GM12891 (cell line): ENCODE measurements around the gene KDM4B.

ENCODE experiments used
- DNase-seq: peaks from one replicate; pipeline ENCODE4 v3.0.0; 2011; ENCODE audit warnings: low spot score; ENCODE audit not compliant: insufficient read length
- FAIRE-seq: peaks from 2 replicates; lab custom pipeline; 2011; peaks lifted over from hg19 to GRCh38; lab: Jason Lieb, UNC
- PAX5 ChIP-seq: IDR thresholded peaks from 2 replicates; pipeline ENCODE4 v1.6.1; 2011; ENCODE audit warnings: low read length, moderate library complexity, mild to moderate bottlenecking; ENCODE audit not compliant: insufficient read depth, severe bottlenecking
- POLR2A ChIP-seq: IDR thresholded peaks from 2 replicates; pipeline ENCODE4 v1.6.1; 2011; ENCODE audit warnings: low read depth, low read length, control low read depth
- POLR2AphosphoS5 ChIP-seq: IDR thresholded peaks from 2 replicates; pipeline ENCODE4 v1.6.1; 2011; ENCODE audit warnings: low read depth, low read length, control low read depth
- POU2F2 ChIP-seq: IDR thresholded peaks from 2 replicates; pipeline ENCODE4 v1.6.1; 2011; ENCODE audit warnings: low read depth, mild to moderate bottlenecking, control low read depth, low read length, moderate library complexity
- SPI1 ChIP-seq: IDR thresholded peaks from 2 replicates; pipeline ENCODE4 v1.6.1; 2011; ENCODE audit warnings: low read depth, low read length, control low read depth
- TAF1 ChIP-seq: IDR thresholded peaks from 2 replicates; pipeline ENCODE4 v1.6.1; 2011; ENCODE audit warnings: low read depth, low read length, control low read depth

KDM4B gene

DNA sequence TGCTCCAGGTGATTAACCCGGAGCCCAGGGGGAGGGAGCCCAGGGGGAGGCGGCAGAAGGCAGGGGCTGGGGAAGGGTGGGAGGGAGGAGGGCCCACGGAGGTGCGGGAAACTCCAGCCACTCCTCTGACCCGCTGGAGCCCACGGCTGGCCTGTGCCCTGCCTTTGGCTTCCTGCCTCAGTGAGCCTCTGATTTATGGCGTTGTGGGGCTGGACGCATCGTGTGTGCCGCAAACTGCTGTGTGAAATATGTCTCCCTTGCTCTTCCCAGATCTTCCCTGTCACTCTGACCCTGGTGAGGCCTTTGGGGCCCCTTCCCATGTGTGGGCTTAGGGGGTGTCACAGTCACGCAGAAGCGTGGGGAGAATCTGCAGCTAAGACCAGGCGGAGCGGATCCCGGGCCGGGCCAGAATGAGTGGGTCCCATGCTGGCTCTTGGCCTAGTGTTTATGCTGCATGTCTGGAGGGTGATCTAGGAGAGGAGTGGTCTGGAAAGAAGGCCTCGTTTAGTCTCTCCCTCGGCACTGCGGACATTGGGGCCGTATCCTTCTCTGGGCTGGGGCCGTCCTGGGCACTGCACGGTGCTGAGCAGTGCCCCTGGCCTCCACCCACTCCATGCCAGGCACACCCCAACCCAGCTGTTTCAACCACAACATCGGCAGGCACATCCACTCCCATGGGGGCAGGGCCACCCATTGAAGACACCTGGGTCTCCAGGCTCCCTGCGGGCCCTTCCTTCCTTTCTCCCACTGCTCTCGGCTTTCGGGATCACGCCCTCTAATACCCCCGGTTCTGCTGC is 123.0 kb downstream of the KDM4B start:
- DNase-seq = no peak
- TF ChIP-seq POLR2A = no peak
- no peak for TF ChIP-seq TAF1
- no peak for FAIRE-seq

DNA sequence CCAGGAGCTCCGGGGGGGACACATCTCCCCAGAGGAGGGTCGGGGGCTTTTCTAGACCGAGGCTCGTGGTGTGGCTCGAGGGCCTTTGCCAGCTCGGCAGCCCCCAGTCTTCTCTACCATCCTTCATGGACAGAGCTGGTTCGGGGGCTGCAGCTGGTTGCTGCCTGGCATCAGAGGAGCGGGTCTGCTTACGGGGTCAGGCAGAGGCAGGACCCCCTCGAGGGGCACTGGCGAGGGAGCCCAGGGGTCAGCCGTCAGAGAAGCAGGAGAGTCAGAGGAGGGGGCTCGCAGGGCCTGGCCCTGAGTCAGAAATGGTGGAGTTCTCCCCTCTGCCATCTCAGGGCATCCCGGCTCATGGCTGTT is 123.5 kb downstream of the KDM4B start:
- no peak for DNase-seq
- FAIRE-seq = no peak
- no peak for TF ChIP-seq SPI1
- no peak for TF ChIP-seq PAX5
- TF ChIP-seq POU2F2 = no peak
- TF ChIP-seq POLR2A = no peak
- TF ChIP-seq POLR2AphosphoS5 = no peak
- no peak for TF ChIP-seq TAF1

DNA sequence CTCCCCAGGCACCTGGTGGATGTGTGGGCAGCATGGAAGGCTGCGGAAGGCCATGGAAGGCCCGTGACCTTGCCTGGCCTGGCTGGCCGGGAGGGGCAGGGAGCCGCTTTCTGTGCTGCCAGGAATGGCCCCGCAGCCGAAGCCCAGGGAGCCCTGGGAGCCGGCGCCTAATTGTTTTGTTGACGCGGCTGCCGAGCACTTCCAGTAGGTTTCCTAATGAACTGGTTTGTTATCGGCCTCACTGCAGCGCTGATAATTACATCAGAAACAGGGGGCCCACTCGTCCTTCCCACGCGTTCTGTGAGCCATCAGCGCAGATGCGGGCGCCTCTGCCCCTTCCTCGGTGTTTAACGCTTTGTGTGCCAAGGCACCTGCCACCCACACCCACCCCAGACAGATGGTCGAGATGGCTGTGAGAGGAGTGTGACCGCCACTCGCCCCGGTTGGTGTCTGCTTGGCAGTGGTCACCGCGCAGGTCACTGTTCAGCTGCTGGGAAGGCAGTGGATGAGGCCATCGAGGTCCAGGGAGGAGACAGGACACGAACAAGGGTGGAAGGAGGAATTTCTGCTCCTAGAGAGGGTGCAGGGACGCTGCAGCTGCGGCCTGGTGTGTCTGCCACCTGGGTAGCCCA is 124.5 kb downstream of the KDM4B start:
- DNase-seq = no peak
- no peak for FAIRE-seq
- TF ChIP-seq TAF1 = no peak
- no peak for TF ChIP-seq POLR2AphosphoS5
- no peak for TF ChIP-seq SPI1
- TF ChIP-seq PAX5 = no peak
- no peak for TF ChIP-seq POLR2A
- TF ChIP-seq POU2F2 = no peak

DNA sequence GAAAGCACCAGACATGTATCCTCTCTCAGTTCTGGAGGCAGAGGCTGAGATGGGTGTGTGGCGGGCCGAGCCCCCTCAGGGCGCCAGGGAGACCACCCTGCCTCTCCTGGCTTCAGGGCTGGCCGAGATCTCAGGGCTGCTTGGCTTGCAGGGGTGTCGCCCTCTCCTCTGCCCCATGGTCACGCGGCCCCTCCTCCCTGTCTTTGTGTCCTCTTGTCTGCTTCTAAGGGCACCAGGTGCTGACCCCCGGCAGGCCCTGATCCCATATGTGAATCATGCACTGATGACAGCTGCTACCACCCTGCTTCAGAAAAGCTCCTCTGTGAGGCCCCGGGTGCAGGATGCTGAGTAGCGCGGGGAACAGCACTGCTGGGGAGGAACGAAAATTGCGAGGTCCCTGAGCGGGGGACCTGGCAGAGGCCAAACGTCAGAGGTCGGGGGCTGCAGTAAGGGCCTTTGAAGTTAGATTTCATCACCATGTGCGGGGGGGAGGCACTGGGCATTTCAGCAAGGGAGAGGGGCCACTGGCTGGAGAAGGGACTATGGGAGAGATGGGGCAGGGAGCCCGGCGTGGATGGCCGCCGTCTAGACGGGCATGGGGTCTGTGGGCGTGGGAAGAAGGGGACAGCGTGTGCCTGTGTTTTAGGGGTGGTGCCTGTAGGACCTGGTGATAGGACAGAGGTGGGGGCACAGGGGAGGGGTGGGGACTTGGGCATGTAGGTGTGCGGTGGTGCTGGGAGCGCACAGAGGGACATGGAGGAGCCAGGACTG is 125.2 kb downstream of the KDM4B start:
- no peak for TF ChIP-seq SPI1
- TF ChIP-seq POLR2AphosphoS5 = no peak
- no peak for TF ChIP-seq POU2F2
- no peak for TF ChIP-seq TAF1
- no peak for TF ChIP-seq POLR2A
- no peak for TF ChIP-seq PAX5
- DNase-seq = no peak
- no peak for FAIRE-seq

DNA sequence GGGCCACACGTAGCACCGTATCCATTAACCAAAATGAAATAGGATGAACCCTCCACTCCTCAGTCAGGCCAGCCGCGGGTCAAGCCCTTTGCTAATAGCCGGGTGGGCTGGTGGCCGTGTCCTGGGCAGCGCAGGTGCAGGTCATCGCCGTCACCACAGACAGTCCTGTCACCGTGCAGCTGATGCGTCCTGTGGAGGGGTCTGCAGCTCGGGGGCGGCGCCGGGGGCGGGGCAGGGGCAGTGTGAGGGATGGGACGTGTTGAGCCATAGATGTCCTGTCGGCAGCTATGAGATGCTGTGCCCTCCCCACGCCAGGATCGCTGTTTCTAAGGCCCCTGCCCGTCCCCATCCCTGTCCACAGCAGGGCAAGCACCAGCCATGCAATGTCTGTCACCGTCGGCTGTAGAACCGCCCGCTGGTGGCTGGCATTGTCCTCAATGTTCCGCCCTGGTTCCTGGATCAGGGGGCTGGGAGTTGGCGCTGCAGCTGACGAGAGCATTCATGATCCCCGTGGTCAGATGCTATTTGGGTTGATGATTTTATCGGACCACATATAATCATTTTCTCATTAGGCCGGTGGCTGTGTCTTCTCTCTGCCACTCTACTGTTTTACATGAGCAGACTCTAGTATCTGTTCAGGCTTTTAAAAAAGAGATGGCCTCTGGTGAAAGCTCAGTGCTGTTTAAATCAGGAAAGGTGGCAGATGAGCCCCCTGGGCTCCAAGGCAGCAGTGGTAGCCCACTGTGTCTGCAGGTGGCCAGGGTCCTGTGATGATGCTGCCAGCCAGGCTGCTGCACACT is 126.1 kb downstream of the KDM4B start:
- FAIRE-seq (no peak), DNase-seq (no peak)
- TF ChIP-seq PAX5 = no peak
- TF ChIP-seq POLR2A = no peak
- TF ChIP-seq POLR2AphosphoS5 = no peak
- TF ChIP-seq TAF1 = no peak
- no peak for TF ChIP-seq SPI1
- no peak for TF ChIP-seq POU2F2

DNA sequence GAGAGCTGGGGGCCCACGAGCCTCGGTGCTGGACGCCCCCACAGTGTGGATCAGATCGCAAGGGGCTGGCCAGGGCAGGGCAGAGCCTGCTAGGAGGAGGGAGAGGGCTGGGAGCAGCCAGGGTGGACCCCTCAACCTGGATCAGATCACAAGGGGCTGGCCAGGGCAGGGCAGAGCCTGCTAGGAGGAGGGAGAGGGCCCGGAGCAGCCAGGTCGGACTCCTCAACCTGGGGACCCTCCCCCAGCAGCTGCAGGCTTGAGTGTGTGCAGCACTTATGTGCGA is 126.6 kb downstream of the KDM4B start:
- no peak for TF ChIP-seq POU2F2
- FAIRE-seq = no peak
- DNase-seq = no peak

DNA sequence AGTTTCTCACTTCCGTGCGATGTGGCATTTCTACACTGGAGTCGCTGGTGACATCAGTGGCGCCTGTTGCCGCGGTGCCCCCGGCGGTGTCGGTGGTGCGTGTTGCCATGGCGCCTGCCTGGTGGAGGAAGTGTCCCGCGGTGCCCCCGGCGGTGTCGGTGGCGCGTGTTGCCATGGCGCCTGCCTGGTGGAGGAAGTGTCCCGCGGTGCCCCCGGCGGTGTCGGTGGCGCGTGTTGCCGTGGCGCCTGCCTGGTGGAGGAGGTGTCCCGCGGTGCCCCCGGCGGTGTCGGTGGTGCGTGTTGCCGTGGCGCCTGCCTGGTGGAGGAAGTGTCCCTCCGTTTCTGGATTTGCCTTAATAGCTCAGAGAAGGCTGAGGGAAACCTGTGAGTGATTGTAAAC is 127.6 kb downstream of the KDM4B start:
- no peak for TF ChIP-seq PAX5
- TF ChIP-seq SPI1 = no peak
- no peak for TF ChIP-seq POLR2A
- TF ChIP-seq POLR2AphosphoS5 = no peak
- no peak for TF ChIP-seq TAF1
- DNase-seq (no peak), FAIRE-seq (no peak)

DNA sequence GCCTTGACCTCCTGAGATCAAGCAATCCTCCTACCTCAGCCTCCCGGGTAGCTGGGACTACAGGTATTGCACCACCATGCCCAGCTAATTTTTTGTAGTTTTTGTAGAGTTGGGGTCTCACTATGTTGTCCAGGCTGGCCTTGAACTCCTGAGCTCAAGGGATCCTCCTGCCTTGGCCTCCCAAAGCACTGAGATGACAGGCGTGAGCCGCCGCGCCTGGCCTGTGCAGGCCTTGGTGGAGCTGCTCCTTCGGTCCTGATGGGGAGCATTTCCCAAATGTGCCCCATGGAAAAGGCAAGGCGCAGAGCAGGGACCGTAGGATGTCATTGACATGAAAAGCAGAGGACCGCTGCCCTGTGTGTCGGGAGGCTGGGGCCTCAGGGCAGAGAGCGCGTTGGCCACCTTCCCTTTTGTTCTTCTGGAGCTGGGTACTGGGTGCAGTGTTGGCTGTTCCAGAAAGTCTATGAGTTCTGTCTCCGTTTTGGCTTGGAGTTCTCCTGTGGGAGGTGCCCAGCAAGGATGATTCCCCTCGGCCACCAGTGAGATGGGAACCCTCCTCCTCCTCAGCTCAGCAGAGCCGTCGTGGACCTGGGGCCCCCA is 128.5 kb downstream of the KDM4B start:
- FAIRE-seq (no peak), DNase-seq (no peak)
- TF ChIP-seq PAX5 (no peak), POLR2A (no peak), POU2F2 (no peak), POLR2AphosphoS5 (no peak), TAF1 (no peak), SPI1 (no peak)

DNA sequence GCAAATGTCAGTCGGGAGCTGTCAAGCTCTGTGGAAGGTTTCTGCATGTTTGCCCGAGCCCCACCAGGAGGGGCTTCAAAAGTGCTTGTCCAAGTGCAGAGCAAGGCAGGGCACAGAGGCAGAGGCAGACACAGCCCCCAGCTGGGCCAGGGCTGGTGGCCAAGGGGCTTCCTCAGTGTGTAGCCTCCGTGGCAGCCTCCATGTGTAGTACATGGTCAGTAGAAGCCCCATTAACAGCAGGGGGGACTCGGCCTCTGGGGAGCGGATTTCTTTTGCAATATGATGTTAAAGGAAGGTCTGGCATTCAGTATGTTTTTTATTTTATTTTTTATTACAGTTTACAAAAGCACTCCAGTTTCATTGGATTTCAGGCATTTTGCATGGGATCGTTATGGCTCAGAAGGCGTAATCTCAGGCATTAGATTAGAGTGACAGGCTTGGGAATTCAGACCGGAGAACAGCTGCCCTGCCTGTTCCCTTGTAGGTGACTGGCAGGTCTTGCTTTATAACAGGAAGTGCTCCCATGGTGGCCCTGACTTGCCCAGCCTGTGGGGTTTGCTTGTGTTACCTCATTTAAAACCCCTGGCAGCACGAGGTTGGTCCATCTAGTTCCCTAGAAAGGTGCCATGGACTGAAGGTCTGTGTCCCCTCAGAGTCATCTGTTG is 129.2 kb downstream of the KDM4B start:
- DNase-seq = no peak
- no peak for TF ChIP-seq TAF1
- TF ChIP-seq POLR2A = no peak
- TF ChIP-seq SPI1 = no peak
- no peak for TF ChIP-seq POU2F2
- no peak for TF ChIP-seq POLR2AphosphoS5
- TF ChIP-seq PAX5 = no peak
- FAIRE-seq = no peak
